GM12873 (cell line): ENCODE results near the gene PAQR8.

ENCODE experiments used
- TF ChIP-seq, protein P1 (sequence below): IDR thresholded peaks from 2 replicates; pipeline ENCODE4 v1.5.1; 2012; ENCODE audit warnings: low read depth, mild to moderate bottlenecking, moderate library complexity, low read length, control low read depth; ENCODE audit not compliant: insufficient read depth; ENCODE audit errors: missing control alignments

PAQR8 gene

DNA sequence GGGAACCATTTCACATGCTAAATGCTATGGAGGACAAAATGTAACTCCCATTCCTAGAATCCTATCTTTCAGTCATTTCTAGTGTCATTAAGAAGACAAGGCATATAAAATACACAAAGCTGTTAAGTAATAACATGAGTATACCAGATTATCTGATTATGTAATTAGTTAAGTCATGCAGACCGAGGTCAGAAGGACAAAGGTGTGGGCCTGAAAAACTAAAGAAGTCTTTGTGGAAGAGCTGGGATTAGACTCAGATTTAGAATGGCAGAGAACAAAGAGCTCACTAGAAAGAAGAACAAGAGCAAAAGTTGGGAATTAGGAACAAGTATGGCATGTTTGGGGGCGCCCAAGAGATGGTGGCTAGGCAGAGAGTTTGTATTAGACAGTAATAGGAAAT lies 95.1 kb downstream of the PAQR8 start:
- TF ChIP-seq, protein P1, sequence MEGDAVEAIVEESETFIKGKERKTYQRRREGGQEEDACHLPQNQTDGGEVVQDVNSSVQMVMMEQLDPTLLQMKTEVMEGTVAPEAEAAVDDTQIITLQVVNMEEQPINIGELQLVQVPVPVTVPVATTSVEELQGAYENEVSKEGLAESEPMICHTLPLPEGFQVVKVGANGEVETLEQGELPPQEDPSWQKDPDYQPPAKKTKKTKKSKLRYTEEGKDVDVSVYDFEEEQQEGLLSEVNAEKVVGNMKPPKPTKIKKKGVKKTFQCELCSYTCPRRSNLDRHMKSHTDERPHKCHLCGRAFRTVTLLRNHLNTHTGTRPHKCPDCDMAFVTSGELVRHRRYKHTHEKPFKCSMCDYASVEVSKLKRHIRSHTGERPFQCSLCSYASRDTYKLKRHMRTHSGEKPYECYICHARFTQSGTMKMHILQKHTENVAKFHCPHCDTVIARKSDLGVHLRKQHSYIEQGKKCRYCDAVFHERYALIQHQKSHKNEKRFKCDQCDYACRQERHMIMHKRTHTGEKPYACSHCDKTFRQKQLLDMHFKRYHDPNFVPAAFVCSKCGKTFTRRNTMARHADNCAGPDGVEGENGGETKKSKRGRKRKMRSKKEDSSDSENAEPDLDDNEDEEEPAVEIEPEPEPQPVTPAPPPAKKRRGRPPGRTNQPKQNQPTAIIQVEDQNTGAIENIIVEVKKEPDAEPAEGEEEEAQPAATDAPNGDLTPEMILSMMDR: no peak
